Mesendoderm (in vitro differentiated cells): ENCODE measurements around the gene CUL9.

Source experiments
- DNase-seq: peaks from one replicate; pipeline ENCODE4 v3.0.0; 2013
- H2AK5ac ChIP-seq: 2 replicates; pipeline ENCODE4 v1.6.1; 2013; ENCODE audit warnings: low read length, inconsistent platforms
- H2BK120ac ChIP-seq: 2 replicates; pipeline ENCODE4 v1.6.1; 2013; ENCODE audit warnings: low read depth, mild to moderate bottlenecking, low read length, moderate library complexity, mixed read lengths
- H2BK15ac ChIP-seq: replicated peaks from 2 replicates; pipeline ENCODE4 v1.6.1; 2013; ENCODE audit warnings: low read depth, mild to moderate bottlenecking, moderate library complexity
- H2BK5ac ChIP-seq: 2 replicates; pipeline ENCODE4 v1.6.1; 2013; ENCODE audit warnings: low read length, inconsistent platforms
- H3K18ac ChIP-seq: 2 replicates; pipeline ENCODE4 v1.6.1; 2013; ENCODE audit warnings: mild to moderate bottlenecking, low read length, mixed read lengths
- H3K23ac ChIP-seq: one replicate; pipeline ENCODE4 v1.6.1; 2013; ENCODE audit warnings: low read length
- H3K27ac ChIP-seq: 2 replicates; pipeline ENCODE4 v1.5.1; 2013; ENCODE audit warnings: low read depth, mild to moderate bottlenecking, inconsistent platforms, low read length, moderate library complexity
- H3K27me3 ChIP-seq: 2 replicates; pipeline ENCODE4 v1.6.1; 2013; ENCODE audit warnings: low read length, control low read depth, mild to moderate bottlenecking, inconsistent platforms; ENCODE audit not compliant: insufficient read depth, poor library complexity
- H3K36me3 ChIP-seq: 2 replicates; pipeline ENCODE4 v1.6.1; 2013; ENCODE audit warnings: low read length, inconsistent platforms; ENCODE audit not compliant: control insufficient read depth, insufficient read depth
- H3K4ac ChIP-seq: one replicate; pipeline ENCODE4 v1.6.1; 2013; ENCODE audit warnings: low read depth, mild to moderate bottlenecking, low read length, moderate library complexity
- H3K4me1 ChIP-seq: 2 replicates; pipeline ENCODE4 v1.6.1; 2013; ENCODE audit warnings: low read depth, low read length, inconsistent platforms; ENCODE audit not compliant: control insufficient read depth
- H3K4me2 ChIP-seq: 2 replicates; pipeline ENCODE4 v1.6.1; 2013; ENCODE audit warnings: low read length
- H3K4me3 ChIP-seq: 2 replicates; pipeline ENCODE4 v1.5.1; 2013; ENCODE audit warnings: mild to moderate bottlenecking, low read length
- H3K56ac ChIP-seq: one replicate; pipeline ENCODE4 v1.6.1; 2013; ENCODE audit warnings: low read length
- H3K79me1 ChIP-seq: 2 replicates; pipeline ENCODE4 v1.6.1; 2013; ENCODE audit warnings: low read length, inconsistent platforms
- H3K79me2 ChIP-seq: 2 replicates; pipeline ENCODE4 v1.6.1; 2013; ENCODE audit warnings: mild to moderate bottlenecking, low read length; ENCODE audit not compliant: control insufficient read depth, insufficient read depth
- H3K9ac ChIP-seq: 2 replicates; pipeline ENCODE4 v1.6.1; 2013; ENCODE audit warnings: low read length, inconsistent platforms
- H4K5ac ChIP-seq: one replicate; pipeline ENCODE4 v1.6.1; 2013; ENCODE audit warnings: low read length
- H4K8ac ChIP-seq: one replicate; pipeline ENCODE4 v1.6.1; 2013; ENCODE audit warnings: low read depth, mild to moderate bottlenecking, control low read depth, low read length, moderate library complexity
- WGBS: extraction: QIAGEN DNeasy Blood & Tissue Kit; methylation state at CpG from one replicate; pipeline ENCODE4 v1.1.7; 2013; ENCODE audit warnings: low lambda C conversion rate, missing lambda C conversion rate; ENCODE audit not compliant: insufficient coverage; ENCODE audit errors: extremely low coverage; 5-methylcytosine and 5-hydroxymethylcytosine counted together

The CUL9 gene

GRCh38 chr6:43216200-43216599 lies 34.2 kb downstream of the CUL9 start:
- Histone ChIP-seq H3K79me2 (no peaks in the 10 kb centered on the region), H3K18ac (no peak overlapping the region), H3K56ac (no peak overlapping the region), H2AK5ac (no peak overlapping the region), H3K9ac (no peak overlapping the region), H3K4me3 (no peak overlapping the region), H3K23ac (no peak overlapping the region), H3K36me3 (no peaks in the 10 kb centered on the region), H2BK5ac (no peak overlapping the region), H3K4ac (no peak overlapping the region), H3K27ac (no peak overlapping the region), H2BK120ac (no peak overlapping the region), H3K4me1 (no peaks in the 10 kb centered on the region), H3K4me2 (no peak overlapping the region), H2BK15ac (no peak overlapping the region), H3K27me3 (no peaks in the 10 kb centered on the region), H4K5ac (no peak overlapping the region), H4K8ac (no peak overlapping the region), H3K79me1 (no peaks in the 10 kb centered on the region)
- no peak for DNase-seq
- no CpG with 5 or more reads among the region's 12 CpGs for WGBS

- no CpG with 5 or more reads among the region's 5 CpGs for WGBS
Observed at GRCh38 chr6:43217351-43217750, 35.4 kb downstream of the CUL9 start.

GRCh38 chr6:43219119-43219518 lies 37.1 kb downstream of the CUL9 start:
- Histone ChIP-seq H3K56ac (no peak overlapping the region), H4K5ac (no peak overlapping the region), H3K79me1 (no peaks in the 10 kb centered on the region), H3K4me1 (no peaks in the 10 kb centered on the region), H3K4me3 (no peak overlapping the region), H3K23ac (no peak overlapping the region), H3K79me2 (no peaks in the 10 kb centered on the region), H3K18ac (no peak overlapping the region), H2BK15ac (no peak overlapping the region), H3K4me2 (no peak overlapping the region), H2BK120ac (no peak overlapping the region), H3K27ac (no peak overlapping the region), H3K4ac (no peak overlapping the region), H4K8ac (no peak overlapping the region), H2AK5ac (no peak overlapping the region), H3K9ac (no peak overlapping the region), H2BK5ac (no peak overlapping the region), H3K27me3 (no peaks in the 10 kb centered on the region), H3K36me3 (no peaks in the 10 kb centered on the region)
- no CpG with 5 or more reads among the region's 3 CpGs for WGBS
- no peak for DNase-seq

More at GRCh38 chr6:43217351-43217750, 35.4 kb downstream of the CUL9 start:
- no peak overlapping the region for H2BK120ac ChIP-seq
- no peak overlapping the region for H3K4me3 ChIP-seq
- no peaks in the 10 kb centered on the region for H3K79me1 ChIP-seq
- H3K56ac ChIP-seq: no peak overlapping the region
- H3K4ac ChIP-seq: no peak overlapping the region
- no peak overlapping the region for H4K5ac ChIP-seq
- H3K23ac ChIP-seq: no peak overlapping the region
- no peak overlapping the region for H3K27ac ChIP-seq
- no peak overlapping the region for H3K9ac ChIP-seq
- H3K27me3 ChIP-seq: no peaks in the 10 kb centered on the region
- no peak overlapping the region for H2AK5ac ChIP-seq
- no peak overlapping the region for H2BK15ac ChIP-seq
- no peak overlapping the region for H3K4me2 ChIP-seq
- H2BK5ac ChIP-seq: no peak overlapping the region
- no peaks in the 10 kb centered on the region for H3K4me1 ChIP-seq
- H3K36me3 ChIP-seq: no peaks in the 10 kb centered on the region
- H3K18ac ChIP-seq: no peak overlapping the region
- no peaks in the 10 kb centered on the region for H3K79me2 ChIP-seq
- H4K8ac ChIP-seq: no peak overlapping the region
- DNase-seq: no peak

- H2BK15ac ChIP-seq: no peak overlapping the region
- H3K79me1 ChIP-seq: no peaks in the 10 kb centered on the region
- no peak overlapping the region for H4K5ac ChIP-seq
- H3K79me2 ChIP-seq: no peaks in the 10 kb centered on the region
- H3K36me3 ChIP-seq: no peaks in the 10 kb centered on the region
- no peak overlapping the region for H3K56ac ChIP-seq
- H3K4me1 ChIP-seq: no peaks in the 10 kb centered on the region
- H3K27ac ChIP-seq: no peak overlapping the region
- no peak for DNase-seq
- WGBS: no CpG with 5 or more reads among the region's 7 CpGs
- no peak overlapping the region for H4K8ac ChIP-seq
- no peak overlapping the region for H2BK120ac ChIP-seq
- H3K4me3 ChIP-seq: no peak overlapping the region
- H3K9ac ChIP-seq: no peak overlapping the region
- H3K27me3 ChIP-seq: no peaks in the 10 kb centered on the region
- no peak overlapping the region for H3K18ac ChIP-seq
- no peak overlapping the region for H2AK5ac ChIP-seq
- H2BK5ac ChIP-seq: no peak overlapping the region
- no peak overlapping the region for H3K23ac ChIP-seq
- H3K4me2 ChIP-seq: no peak overlapping the region
- no peak overlapping the region for H3K4ac ChIP-seq
Observed at GRCh38 chr6:43219814-43220213, 37.8 kb downstream of the CUL9 start.

- Histone ChIP-seq H3K4me3 (no peak overlapping the region), H3K79me2 (no peaks in the 10 kb centered on the region), H3K36me3 (no peaks in the 10 kb centered on the region), H3K79me1 (no peaks in the 10 kb centered on the region), H4K5ac (no peak overlapping the region), H4K8ac (no peak overlapping the region), H3K27me3 (no peaks in the 10 kb centered on the region), H3K9ac (no peak overlapping the region), H2BK120ac (no peak overlapping the region), H3K4ac (no peak overlapping the region), H3K4me2 (no peak overlapping the region), H2BK15ac (no peak overlapping the region), H3K27ac (no peak overlapping the region), H3K23ac (no peak overlapping the region), H2AK5ac (no peak overlapping the region), H3K56ac (no peak overlapping the region), H2BK5ac (no peak overlapping the region), H3K18ac (no peak overlapping the region), H3K4me1 (no peaks in the 10 kb centered on the region)
- DNase-seq: no peak
- WGBS: no CpG with 5 or more reads among the region's 16 CpGs
Observed at GRCh38 chr6:43220439-43220951, 38.5 kb downstream of the CUL9 start.
